Fibroblast of lung (primary cell): Measurements from ENCODE around the gene MGAT1. TPM values are rescaled to one million over a fixed set of nuclear protein-coding genes. Genes with fewer than 3 reads are reported as not detected.

ENCODE experiments used
- DNase-seq, 2 donors: peaks; one replicate each; pipeline versions ENCODE4 v3.0.0 to v3.0.0-alpha.2; 2010; ENCODE audit warnings: low read depth in 2 of 2
- H2AFZ ChIP-seq: 2 replicates; pipeline ENCODE4 v1.5.1; 2012; ENCODE audit warnings: low read length, control low read depth, inconsistent platforms
- H3K27ac ChIP-seq: 2 replicates; pipeline ENCODE4 v1.5.1; 2011; ENCODE audit warnings: low read length, control low read depth; ENCODE audit not compliant: insufficient read depth
- H3K27me3 ChIP-seq: 2 replicates; pipeline ENCODE4 v1.5.1; 2011; ENCODE audit warnings: mild to moderate bottlenecking, low read length; ENCODE audit not compliant: control insufficient read depth, insufficient read depth
- H3K36me3 ChIP-seq: 2 replicates; pipeline ENCODE4 v1.5.1; 2011; ENCODE audit warnings: low read length; ENCODE audit not compliant: control insufficient read depth, insufficient read depth
- H3K4me1 ChIP-seq: 2 replicates; pipeline ENCODE4 v1.5.1; 2011; ENCODE audit warnings: low read length; ENCODE audit not compliant: control insufficient read depth, insufficient read depth; ENCODE audit errors: extremely low read depth
- H3K4me2 ChIP-seq: 2 replicates; pipeline ENCODE4 v1.5.1; 2011; ENCODE audit warnings: low read length, control low read depth; ENCODE audit not compliant: insufficient read depth; ENCODE audit errors: extremely low read depth
- H3K4me3 ChIP-seq, 4 experiments: fragments of 200-600 bp in 1 of 4; sonication (generic) in 1 of 4; replicated peaks in 1 of 4; 2 replicates each; pipeline ENCODE4 v1.5.1; 2011 to 2016; ENCODE audit warnings: low read length in 4 of 4, low read depth in 3 of 4, mild to moderate bottlenecking in 3 of 4, control low read depth in 2 of 4, inconsistent platforms in 1 of 4, mixed read lengths in 1 of 4; ENCODE audit not compliant: insufficient read depth in 1 of 4; ENCODE audit errors: control extremely low read depth in 1 of 4
- H3K79me2 ChIP-seq: 2 replicates; pipeline ENCODE4 v1.5.1; 2012; ENCODE audit warnings: mild to moderate bottlenecking, low read length, inconsistent platforms; ENCODE audit not compliant: control insufficient read depth, insufficient read depth
- H3K9ac ChIP-seq: 2 replicates; pipeline ENCODE4 v1.5.1; 2011; ENCODE audit warnings: mild to moderate bottlenecking, low read length, control low read depth; ENCODE audit not compliant: insufficient read depth
- H3K9me3 ChIP-seq: 2 replicates; pipeline ENCODE4 v1.5.1; 2012; ENCODE audit warnings: low read depth, low read length; ENCODE audit not compliant: control insufficient read depth, insufficient read depth
- H4K20me1 ChIP-seq: 2 replicates; pipeline ENCODE4 v1.5.1; 2011; ENCODE audit warnings: low read length; ENCODE audit not compliant: control insufficient read depth, insufficient read depth; ENCODE audit errors: extremely low read depth
- EZH2 ChIP-seq: IDR thresholded peaks from 2 replicates; pipeline ENCODE4 v1.5.1; 2012; ENCODE audit warnings: low read length, control low read depth, mild to moderate bottlenecking; ENCODE audit errors: missing control alignments
- polyA plus RNA-seq, 2 donors: library from polyadenylated mRNA; depleted of rRNA in 1 of 2; stranded (reverse) in 1 of 2; unstranded in 1 of 2; fragments of >200 nt; gene quantifications; 2 replicates each; pipeline ENCODE4 v1.2.1, GENCODE V29; 2011 to 2012; ENCODE audit warnings: missing spikeins in 1 of 2
- total RNA-seq: library from RNA; depleted of rRNA; stranded (reverse); fragments of >200 nt; gene quantifications from 2 replicates; pipeline ENCODE4 v1.2.1, GENCODE V29; 2014
- TF ChIP-seq, protein P1 (sequence below), 2 donors: IDR thresholded peaks in 1 of 2; conservative IDR thresholded peaks in 1 of 2; 1 replicate in 1 of 2; 2 replicates in 1 of 2; pipeline ENCODE4 v1.5.1; 2011 to 2012; ENCODE audit warnings: low read length in 2 of 2, control low read depth in 1 of 2, inconsistent platforms in 1 of 2, low read depth in 1 of 2, mild to moderate bottlenecking in 1 of 2

Gene MGAT1
- total and polyA plus RNA-seq, 2 donors (not counting 1 experiment from before 2014, with no cell fraction given) = 72.5 to 90.4 TPM

DNA sequence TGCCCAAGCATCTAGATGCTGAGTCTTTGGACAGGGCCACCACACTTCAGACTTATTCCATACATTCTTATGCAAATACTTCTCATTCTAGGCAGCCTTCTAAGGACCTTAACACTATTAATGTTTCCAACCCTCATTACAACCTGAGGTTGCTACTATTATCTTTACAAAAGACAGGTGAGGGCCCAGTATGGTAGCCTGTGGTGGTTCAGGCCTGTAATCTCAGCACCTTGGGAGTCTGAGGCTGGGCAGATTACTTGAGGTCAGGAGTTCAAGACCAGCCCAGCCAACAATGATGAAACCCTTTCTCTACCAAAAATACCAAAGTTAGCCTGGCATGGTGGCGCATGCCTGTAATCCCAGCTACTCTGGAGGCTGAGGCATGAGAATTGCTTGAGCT, 42.3 kb upstream of the MGAT1 start:
- Histone ChIP-seq H2AFZ (no peak overlapping the region), H3K79me2 (no peaks in the 10 kb centered on the region), H3K4me1 (no peaks in the 10 kb centered on the region), H3K27ac (no peak overlapping the region), H3K9me3 (peaks cover under 1% of the 10 kb centered on the region), H3K9ac (no peak overlapping the region), H3K27me3 (no peaks in the 10 kb centered on the region), H3K36me3 (peaks cover 5% of the 10 kb centered on the region), H3K4me3 (no peak overlapping the region), H3K4me2 (no peak overlapping the region), H4K20me1 (no peaks in the 10 kb centered on the region)
- no peak for TF ChIP-seq EZH2
- TF ChIP-seq, protein P1, sequence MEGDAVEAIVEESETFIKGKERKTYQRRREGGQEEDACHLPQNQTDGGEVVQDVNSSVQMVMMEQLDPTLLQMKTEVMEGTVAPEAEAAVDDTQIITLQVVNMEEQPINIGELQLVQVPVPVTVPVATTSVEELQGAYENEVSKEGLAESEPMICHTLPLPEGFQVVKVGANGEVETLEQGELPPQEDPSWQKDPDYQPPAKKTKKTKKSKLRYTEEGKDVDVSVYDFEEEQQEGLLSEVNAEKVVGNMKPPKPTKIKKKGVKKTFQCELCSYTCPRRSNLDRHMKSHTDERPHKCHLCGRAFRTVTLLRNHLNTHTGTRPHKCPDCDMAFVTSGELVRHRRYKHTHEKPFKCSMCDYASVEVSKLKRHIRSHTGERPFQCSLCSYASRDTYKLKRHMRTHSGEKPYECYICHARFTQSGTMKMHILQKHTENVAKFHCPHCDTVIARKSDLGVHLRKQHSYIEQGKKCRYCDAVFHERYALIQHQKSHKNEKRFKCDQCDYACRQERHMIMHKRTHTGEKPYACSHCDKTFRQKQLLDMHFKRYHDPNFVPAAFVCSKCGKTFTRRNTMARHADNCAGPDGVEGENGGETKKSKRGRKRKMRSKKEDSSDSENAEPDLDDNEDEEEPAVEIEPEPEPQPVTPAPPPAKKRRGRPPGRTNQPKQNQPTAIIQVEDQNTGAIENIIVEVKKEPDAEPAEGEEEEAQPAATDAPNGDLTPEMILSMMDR (conservative IDR thresholded peaks at IDR 0.05 in 1 of 2, IDR thresholded peaks at IDR 0.05 in 1 of 2; ENCODE audit: low read depth in 1 of 2, low read length in 2 of 2) = no peak
- no peak for DNase-seq

DNA sequence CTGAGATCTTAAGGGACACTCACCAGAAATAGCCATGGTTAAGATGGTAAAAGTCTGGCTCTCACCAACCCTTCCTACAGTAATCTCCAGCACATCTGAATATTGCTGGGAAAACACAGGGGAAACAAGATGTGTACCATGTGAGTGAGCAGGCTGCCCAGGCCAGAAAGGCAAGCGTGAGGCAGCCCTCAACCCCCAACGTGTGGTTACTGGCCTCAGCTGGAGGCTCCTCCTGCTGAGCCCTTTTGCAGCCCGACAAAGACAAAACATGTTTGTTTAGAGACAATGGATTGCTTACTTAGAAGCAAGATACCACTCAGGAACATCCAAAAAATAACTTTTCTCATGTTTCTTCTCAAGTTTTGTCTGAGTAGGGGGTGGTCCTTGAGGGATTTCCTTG, 41.8 kb upstream of the MGAT1 start:
- no peaks in the 10 kb centered on the region for H4K20me1 ChIP-seq
- peaks cover 4% of the 10 kb centered on the region for H3K36me3 ChIP-seq
- TF ChIP-seq, protein P1 (conservative IDR thresholded peaks at IDR 0.05 in 1 of 2, IDR thresholded peaks at IDR 0.05 in 1 of 2; ENCODE audit: low read depth in 1 of 2, low read length in 2 of 2) = no peak
- no peak for TF ChIP-seq EZH2
- no peaks in the 10 kb centered on the region for H3K27me3 ChIP-seq
- DNase-seq = no peak
- no peak overlapping the region for H3K27ac ChIP-seq
- no peak overlapping the region for H3K9ac ChIP-seq
- H3K4me1 ChIP-seq = no peaks in the 10 kb centered on the region
- H3K9me3 ChIP-seq = no peaks in the 10 kb centered on the region
- no peak overlapping the region for H3K4me2 ChIP-seq
- H2AFZ ChIP-seq = no peak overlapping the region
- no peak overlapping the region for H3K4me3 ChIP-seq
- H3K79me2 ChIP-seq = no peaks in the 10 kb centered on the region

GRCh38 chr5:180839935-180840334, 37.3 kb upstream of the MGAT1 start:
- Histone ChIP-seq H3K4me2 (no peak overlapping the region), H3K9me3 (no peaks in the 10 kb centered on the region)
- TF ChIP-seq, protein P1 (conservative IDR thresholded peaks at IDR 0.05 in 1 of 2, IDR thresholded peaks at IDR 0.05 in 1 of 2; ENCODE audit: low read depth in 1 of 2, low read length in 2 of 2) = no peak
- no peak for TF ChIP-seq EZH2

More at GRCh38 chr5:180839935-180840334, 37.3 kb upstream of the MGAT1 start:
- no peak overlapping the region for H2AFZ ChIP-seq
- H3K27me3 ChIP-seq = no peaks in the 10 kb centered on the region
- peaks cover 2% of the 10 kb centered on the region for H3K36me3 ChIP-seq
- no peaks in the 10 kb centered on the region for H3K4me1 ChIP-seq
- no peak overlapping the region for H3K27ac ChIP-seq
- no peaks in the 10 kb centered on the region for H3K79me2 ChIP-seq
- no peaks in the 10 kb centered on the region for H4K20me1 ChIP-seq
- DNase-seq = no peak
- H3K4me3 ChIP-seq = no peak overlapping the region
- no peak overlapping the region for H3K9ac ChIP-seq
